Spleen (tissue), 11 donors: ENCODE data around the gene PTRHD1. TPM values are rescaled to one million over a fixed set of nuclear protein-coding genes. Genes with fewer than 3 reads are reported as not detected.
A peak's percentile ranks its signal among the peaks of the same experiment; 100 is the strongest.

Experiments
- DNase-seq: peaks from one replicate; pipeline ENCODE4 v3.0.0-alpha.2; 2020
- H3K27ac ChIP-seq, 8 donors: fragments of 200-600 bp; sonication (generic) in 7 of 8; 1 replicate in 4 of 8; 2 replicates in 4 of 8; pipeline versions ENCODE4 v1.5.0 to v1.8.0; 2016 to 2021; ENCODE audit warnings: inconsistent platforms in 4 of 8, mild to moderate bottlenecking in 4 of 8, moderate library complexity in 1 of 8
- H3K27me3 ChIP-seq, 7 donors: fragments of 200-600 bp; sonication (generic) in 6 of 7; replicated peaks in 1 of 7; 1 replicate in 4 of 7; 2 replicates in 3 of 7; pipeline versions ENCODE4 v1.5.0 to v1.8.0; 2016 to 2021; ENCODE audit warnings: inconsistent platforms in 3 of 7, mild to moderate bottlenecking in 1 of 7
- H3K36me3 ChIP-seq, 6 donors: fragments of 200-600 bp; sonication (generic) in 5 of 6; 1 replicate in 4 of 6; 2 replicates in 2 of 6; pipeline versions ENCODE4 v1.5.0 to v1.8.0; 2016 to 2021; ENCODE audit warnings: inconsistent platforms in 2 of 6
- H3K4me1 ChIP-seq, 6 donors: fragments of 200-600 bp; sonication (generic) in 5 of 6; 1 replicate in 3 of 6; 2 replicates in 3 of 6; pipeline versions ENCODE4 v1.5.0 to v1.8.0; 2016 to 2021; ENCODE audit warnings: inconsistent platforms in 3 of 6
- H3K4me3 ChIP-seq, 8 donors: fragments of 200-600 bp; sonication (generic) in 7 of 8; 1 replicate in 4 of 8; 2 replicates in 4 of 8; pipeline versions ENCODE4 v1.5.0 to v1.8.0; 2016 to 2021; ENCODE audit warnings: inconsistent platforms in 4 of 8, mild to moderate bottlenecking in 4 of 8, moderate library complexity in 2 of 8
- H3K9me3 ChIP-seq, 8 donors: fragments of 200-600 bp; sonication (generic) in 7 of 8; 1 replicate in 4 of 8; 2 replicates in 4 of 8; pipeline versions ENCODE4 v1.5.0 to v1.8.0; 2016 to 2021; ENCODE audit warnings: inconsistent platforms in 4 of 8
- POLR2A ChIP-seq, 3 donors: fragments of 450-650 bp; IDR thresholded peaks; one replicate each; pipeline ENCODE4 v1.5.1; 2017; ENCODE audit warnings: antibody characterized with exemption in 3 of 3, mild to moderate bottlenecking in 1 of 3
- POLR2AphosphoS5 ChIP-seq, 3 donors: sonication (generic); formaldehyde crosslinking; IDR thresholded peaks; one replicate each; pipeline ENCODE4 v1.5.1; 2017; ENCODE audit warnings: antibody characterized with exemption in 3 of 3
- WGBS, 5 donors: extraction: QIAGEN DNeasy Blood & Tissue Kit in 3 of 5; methylation state at CpG; one replicate each; pipeline versions ENCODE4 v1.1.5 to v1.1.7; 2013 to 2018; 5-methylcytosine and 5-hydroxymethylcytosine counted together
- intact Hi-C: fragments of 100-400 bp; cut with DNase I; formaldehyde crosslinking; loops from one replicate; pipeline ENCODE4 v1.15.0; 2023; ENCODE audit warnings: low total_unique reads
- polyA plus RNA-seq, 3 donors: library from polyadenylated mRNA; stranded (reverse); fragments of 200-250 nt; gene quantifications; one replicate each; pipeline ENCODE4 v1.2.1, GENCODE V29; 2013
- total RNA-seq, 7 donors: library from RNA; depleted of rRNA in 3 of 7; stranded (reverse); fragments of >200 nt in 3 of 7; fragmentation: NEBNext Ultra II Directional in 4 of 7; extraction: Animal tissue kit (Norgen Biotek cat#: 25700) in 4 of 7; gene quantifications; one replicate each; pipeline versions ENCODE4 v1.1.0 to v1.2.1, GENCODE V29; 2016 to 2021
- TF ChIP-seq, protein P1 (sequence below), 11 experiments: fragments of 200-600 bp in 7 of 11; fragments of 450-650 bp in 4 of 11; sonication (generic) in 4 of 11; IDR thresholded peaks in 8 of 11; conservative IDR thresholded peaks in 3 of 11; 1 replicate in 7 of 11; 2 replicates in 4 of 11; pipeline versions ENCODE4 v1.4.0 to v1.8.0; 2016 to 2021; ENCODE audit warnings: antibody characterized with exemption in 11 of 11, inconsistent platforms in 4 of 11, mild to moderate bottlenecking in 1 of 11
- donor health status: healthy with polysubstance abuse.
- donor health status: DM: no; HTN: no; CAD: no; lungs with moderate emphysema.
- donor health status: DM: no; HTN: no; CAD: no.
- donor health status: Bipolar disorder and iron deficiency.
- donor health status: healthy.
- donor health status: DM: no; HTN: no; CAD: no.
- donor health status: DM: yes; HTN: yes; CAD: no.

Gene PTRHD1
- total and polyA plus RNA-seq, 10 donors = 11.0 to 42.0 (median 23.9) TPM

DNA sequence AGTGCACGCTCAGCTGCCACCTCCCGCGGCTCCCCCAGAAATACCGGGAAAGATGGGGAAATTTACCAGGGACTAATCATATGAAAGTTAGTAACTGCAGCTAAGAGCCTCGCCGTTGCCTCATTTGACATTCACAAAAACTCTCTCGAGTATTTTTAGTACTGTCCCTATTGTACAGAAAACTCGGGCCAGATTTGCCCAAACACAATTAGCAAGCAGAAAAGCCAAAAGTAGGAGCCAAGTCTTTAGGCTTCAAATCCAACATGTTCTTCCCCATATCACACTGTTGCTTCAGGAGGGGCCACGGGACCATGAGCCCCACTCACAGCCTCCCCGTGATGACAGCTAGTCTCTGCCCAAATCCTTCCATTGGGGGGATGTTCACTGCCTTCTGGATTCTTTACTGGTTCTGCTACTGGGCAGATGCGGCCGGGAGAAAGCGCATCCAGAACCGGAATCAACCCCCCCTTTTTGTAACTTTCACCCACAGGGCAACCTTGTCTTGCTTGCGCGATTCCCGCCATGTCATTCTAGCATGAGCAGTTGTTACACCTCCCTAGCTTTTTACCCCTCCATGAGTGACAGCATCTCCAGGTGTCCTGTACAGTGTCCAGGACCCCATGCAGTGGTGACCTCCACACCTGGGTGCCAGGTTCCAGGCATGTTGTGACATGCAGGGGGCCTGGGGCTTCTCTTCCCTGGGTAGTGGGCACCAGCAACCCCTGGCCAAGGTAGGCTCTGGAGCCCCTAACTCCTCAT lies 35.2 kb upstream of the PTRHD1 start:
- DNase-seq = peak; percentile 32
- no peak overlapping the region for H3K4me3 ChIP-seq
- peaks cover 0 to 64% (median 0%) of the 10 kb centered on the region in 6 donors for H3K36me3 ChIP-seq
- H3K9me3 ChIP-seq = no peaks in the 10 kb centered on the region
- H3K27me3 ChIP-seq = no peaks in the 10 kb centered on the region
- peaks cover 0 to 19% (median 5%) of the 10 kb centered on the region in 6 donors for H3K4me1 ChIP-seq
- intact Hi-C loops = no loop called here
- TF ChIP-seq POLR2AphosphoS5 (IDR thresholded peaks at IDR 0.05) (no peak), POLR2A (IDR thresholded peaks at IDR 0.05) (no peak)
- TF ChIP-seq, protein P1, sequence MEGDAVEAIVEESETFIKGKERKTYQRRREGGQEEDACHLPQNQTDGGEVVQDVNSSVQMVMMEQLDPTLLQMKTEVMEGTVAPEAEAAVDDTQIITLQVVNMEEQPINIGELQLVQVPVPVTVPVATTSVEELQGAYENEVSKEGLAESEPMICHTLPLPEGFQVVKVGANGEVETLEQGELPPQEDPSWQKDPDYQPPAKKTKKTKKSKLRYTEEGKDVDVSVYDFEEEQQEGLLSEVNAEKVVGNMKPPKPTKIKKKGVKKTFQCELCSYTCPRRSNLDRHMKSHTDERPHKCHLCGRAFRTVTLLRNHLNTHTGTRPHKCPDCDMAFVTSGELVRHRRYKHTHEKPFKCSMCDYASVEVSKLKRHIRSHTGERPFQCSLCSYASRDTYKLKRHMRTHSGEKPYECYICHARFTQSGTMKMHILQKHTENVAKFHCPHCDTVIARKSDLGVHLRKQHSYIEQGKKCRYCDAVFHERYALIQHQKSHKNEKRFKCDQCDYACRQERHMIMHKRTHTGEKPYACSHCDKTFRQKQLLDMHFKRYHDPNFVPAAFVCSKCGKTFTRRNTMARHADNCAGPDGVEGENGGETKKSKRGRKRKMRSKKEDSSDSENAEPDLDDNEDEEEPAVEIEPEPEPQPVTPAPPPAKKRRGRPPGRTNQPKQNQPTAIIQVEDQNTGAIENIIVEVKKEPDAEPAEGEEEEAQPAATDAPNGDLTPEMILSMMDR (IDR thresholded peaks at IDR 0.05 in 8 of 11, conservative IDR thresholded peaks at IDR 0.05 in 3 of 11) = no peak
- no peak overlapping the region for H3K27ac ChIP-seq
- 81 to 94% (median 90%) methylated on average over 17 of the region's 17 CpGs for WGBS, 5 donors

- Histone ChIP-seq H3K4me1 (peaks cover 0 to 19% (median 5%) of the 10 kb centered on the region in 6 donors), H3K9me3 (no peaks in the 10 kb centered on the region), H3K36me3 (peaks cover 0 to 65% (median 4%) of the 10 kb centered on the region in 6 donors), H3K4me3 (no peak overlapping the region), H3K27me3 (no peaks in the 10 kb centered on the region), H3K27ac (no peak overlapping the region)
- DNase-seq = peak; percentile 87
- TF ChIP-seq POLR2AphosphoS5 (IDR thresholded peaks at IDR 0.05) = peak; percentile 11 to 32 (median 26)
- TF ChIP-seq POLR2A (IDR thresholded peaks at IDR 0.05) = no peak
- TF ChIP-seq, protein P1 (IDR thresholded peaks at IDR 0.05 in 8 of 11, conservative IDR thresholded peaks at IDR 0.05 in 3 of 11) = peak; percentile 81 to 96 (median 89)
- intact Hi-C loops = loop anchor here (2.0 kb wide), 1 partner anchor 417 kb away; no protein-coding TSS in a partner anchor
- 42 to 66% (median 51%) methylated on average over 24 to 30 of the region's 30 CpGs for WGBS, 5 donors
Observed at GRCh38 chr2:24827321-24828237, 34.4 kb upstream of the PTRHD1 start.

GRCh38 chr2:24826773-24827145 lies 33.6 kb upstream of the PTRHD1 start:
- Histone ChIP-seq H3K27ac (no peak overlapping the region), H3K4me3 (no peak overlapping the region), H3K9me3 (no peaks in the 10 kb centered on the region), H3K36me3 (peaks cover 0 to 68% (median 8%) of the 10 kb centered on the region in 6 donors), H3K27me3 (no peaks in the 10 kb centered on the region), H3K4me1 (peaks cover 0 to 19% (median 5%) of the 10 kb centered on the region in 6 donors)
- no peak for TF ChIP-seq POLR2A (IDR thresholded peaks at IDR 0.05)
- WGBS, 5 donors = 64 to 81% (median 73%) methylated on average over 5 of the region's 5 CpGs
- no peak for DNase-seq
- intact Hi-C loops = loop anchor here (2.0 kb wide), 1 partner anchor 416 kb away; no protein-coding TSS in a partner anchor

DNA sequence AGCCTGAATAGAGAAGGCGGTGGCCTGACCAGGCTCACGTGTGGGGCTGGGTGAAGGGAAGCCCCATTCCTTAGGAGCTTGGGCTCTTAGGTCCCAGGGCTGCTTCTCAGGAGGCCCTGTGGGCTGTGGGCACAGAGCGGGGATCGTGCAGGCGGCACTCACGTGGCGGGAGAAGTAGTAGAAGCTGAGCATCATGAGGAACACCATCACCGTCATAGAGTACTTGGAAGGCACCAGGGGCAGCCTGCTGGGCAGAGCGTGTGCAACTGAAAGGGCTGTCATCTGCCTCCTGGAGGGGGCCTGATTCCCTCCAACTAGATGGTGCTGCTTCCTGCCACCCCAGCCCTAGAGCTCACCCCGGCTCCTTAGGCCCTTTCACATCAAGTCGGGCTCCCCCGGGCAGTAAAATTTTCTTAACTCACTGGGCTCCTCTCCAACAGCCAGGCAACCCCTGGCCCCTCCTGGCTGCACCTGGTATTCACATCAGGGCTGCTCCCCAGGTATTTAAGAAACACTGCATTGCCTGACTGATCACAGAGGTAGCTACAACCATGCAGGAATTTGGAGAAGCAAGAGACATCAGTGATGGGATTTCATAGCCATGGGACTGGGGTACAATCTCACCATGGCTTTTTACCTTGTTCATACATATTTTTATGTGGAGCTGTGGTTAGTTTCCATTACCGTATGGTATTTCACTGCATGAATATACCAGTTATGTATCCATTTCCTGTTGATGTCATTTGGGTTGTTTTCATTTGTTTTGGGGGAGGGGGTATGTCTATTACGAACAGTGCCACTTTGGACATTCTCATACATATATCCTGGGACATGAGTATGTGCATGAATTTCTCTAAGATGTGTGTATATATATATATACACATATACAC lies 32.9 kb upstream of the PTRHD1 start:
- intact Hi-C loops = loop anchor here (2.0 kb wide), 1 partner anchor 415 kb away; no protein-coding TSS in a partner anchor
- WGBS, 5 donors = 84 to 91% (median 90%) methylated on average over 13 to 14 of the region's 14 CpGs
- TF ChIP-seq, protein P1 (IDR thresholded peaks at IDR 0.05 in 8 of 11, conservative IDR thresholded peaks at IDR 0.05 in 3 of 11) = no peak
- TF ChIP-seq POLR2AphosphoS5 (IDR thresholded peaks at IDR 0.05) (no peak), POLR2A (IDR thresholded peaks at IDR 0.05) (no peak)

More for the DNA sequence above, 32.9 kb upstream of the PTRHD1 start:
- DNase-seq = peak; percentile 62
- Histone ChIP-seq H3K9me3 (no peaks in the 10 kb centered on the region), H3K27ac (no peak overlapping the region), H3K36me3 (peaks cover 0 to 70% (median 14%) of the 10 kb centered on the region in 6 donors), H3K4me3 (no peak overlapping the region), H3K4me1 (peaks cover 0 to 19% (median 5%) of the 10 kb centered on the region in 6 donors), H3K27me3 (no peaks in the 10 kb centered on the region)
